Liver (tissue), 9 donors: ENCODE results near the gene PLEKHO2. TPM values are rescaled to one million over a fixed set of nuclear protein-coding genes. Genes with fewer than 3 reads are reported as not detected.
A peak's percentile ranks its signal among the peaks of the same experiment; 100 is the strongest.

Experiments
- DNase-seq: peaks from one replicate; pipeline ENCODE4 v3.0.0-alpha.2; 2017; ENCODE audit warnings: low spot score
- H3K27ac ChIP-seq, 2 donors: one replicate each; pipeline ENCODE4 v1.7.0; 2013; ENCODE audit warnings: inconsistent platforms in 2 of 2, low read length in 2 of 2, control low read depth in 1 of 2, low read depth in 1 of 2, mild to moderate bottlenecking in 1 of 2
- H3K27me3 ChIP-seq, 4 donors: one replicate each; pipeline versions ENCODE4 v1.6.1 to v1.7.0; 2013; ENCODE audit warnings: low read length in 3 of 4, inconsistent platforms in 1 of 4, mild to moderate bottlenecking in 1 of 4, moderate library complexity in 1 of 4; ENCODE audit not compliant: control insufficient read depth in 4 of 4, insufficient read depth in 4 of 4
- H3K36me3 ChIP-seq, 4 donors: one replicate each; pipeline versions ENCODE4 v1.6.1 to v1.7.0; 2013; ENCODE audit warnings: low read length in 3 of 4, mild to moderate bottlenecking in 3 of 4, low read depth in 1 of 4, moderate library complexity in 1 of 4; ENCODE audit not compliant: control insufficient read depth in 4 of 4, insufficient read depth in 3 of 4
- H3K4me1 ChIP-seq, 4 donors: one replicate each; pipeline versions ENCODE4 v1.6.1 to v1.7.0; 2013; ENCODE audit warnings: low read length in 3 of 4, mild to moderate bottlenecking in 3 of 4, moderate library complexity in 1 of 4; ENCODE audit not compliant: control insufficient read depth in 4 of 4, insufficient read depth in 4 of 4
- H3K4me3 ChIP-seq, 3 donors: one replicate each; pipeline versions ENCODE4 v1.6.1 to v1.7.0; 2013; ENCODE audit warnings: low read length in 3 of 3, control low read depth in 1 of 3, low read depth in 1 of 3, mild to moderate bottlenecking in 1 of 3
- H3K9ac ChIP-seq, 2 donors: one replicate each; pipeline ENCODE4 v1.7.0; 2013; ENCODE audit warnings: low read length in 2 of 2, mild to moderate bottlenecking in 2 of 2, moderate library complexity in 2 of 2, control low read depth in 1 of 2, low read depth in 1 of 2
- H3K9me3 ChIP-seq, 4 donors: one replicate each; pipeline versions ENCODE4 v1.6.1 to v1.7.0; 2013; ENCODE audit warnings: low read length in 3 of 4; ENCODE audit not compliant: control insufficient read depth in 4 of 4
- ATF3 ChIP-seq: IDR thresholded peaks from 2 replicates; pipeline ENCODE4 v1.6.1; 2016; ENCODE audit warnings: antibody characterized with exemption
- CTCF ChIP-seq: fragments of 150-350 bp; IDR thresholded peaks from 2 replicates; pipeline ENCODE4 v1.5.1; 2017; ENCODE audit warnings: improper control_type of control experiment, low read depth, low read length; ENCODE audit not compliant: missing input control
- EGR1 ChIP-seq, 2 donors: IDR thresholded peaks; 2 replicates each; pipeline ENCODE4 v1.6.1; 2016 to 2018; ENCODE audit warnings: antibody characterized with exemption in 2 of 2, low read depth in 2 of 2
- FOXA1 ChIP-seq: IDR thresholded peaks from 2 replicates; pipeline ENCODE4 v1.6.1; 2016; ENCODE audit warnings: antibody characterized with exemption
- FOXA2 ChIP-seq: IDR thresholded peaks from 2 replicates; pipeline ENCODE4 v1.6.1; 2016; ENCODE audit warnings: antibody characterized with exemption
- GABPA ChIP-seq, 2 donors: IDR thresholded peaks in 1 of 2; conservative IDR thresholded peaks in 1 of 2; 2 replicates each; pipeline ENCODE4 v1.6.1; 2016; ENCODE audit warnings: antibody characterized with exemption in 2 of 2, mild to moderate bottlenecking in 1 of 2, moderate library complexity in 1 of 2
- HNF4A ChIP-seq, 2 donors: conservative IDR thresholded peaks; 2 replicates each; pipeline ENCODE4 v1.6.1; 2016; ENCODE audit warnings: antibody characterized with exemption in 2 of 2, mild to moderate bottlenecking in 2 of 2
- HNF4G ChIP-seq: IDR thresholded peaks from 2 replicates; pipeline ENCODE4 v1.6.1; 2016; ENCODE audit warnings: antibody characterized with exemption
- JUND ChIP-seq, 2 donors: IDR thresholded peaks; 2 replicates each; pipeline ENCODE4 v1.6.1; 2016; ENCODE audit warnings: antibody characterized with exemption in 2 of 2
- MAX ChIP-seq: IDR thresholded peaks from 2 replicates; pipeline ENCODE4 v1.6.1; 2016; ENCODE audit warnings: antibody characterized with exemption
- NR2F2 ChIP-seq: IDR thresholded peaks from 2 replicates; pipeline ENCODE4 v1.6.1; 2016; ENCODE audit warnings: antibody characterized with exemption
- RAD21 ChIP-seq, 2 donors: IDR thresholded peaks; 2 replicates each; pipeline ENCODE4 v1.6.1; 2016; ENCODE audit warnings: antibody characterized with exemption in 2 of 2, mild to moderate bottlenecking in 2 of 2
- REST ChIP-seq: IDR thresholded peaks from 2 replicates; pipeline ENCODE4 v1.6.1; 2016; ENCODE audit warnings: antibody characterized with exemption, mild to moderate bottlenecking
- RXRA ChIP-seq, 2 donors: IDR thresholded peaks; 2 replicates each; pipeline ENCODE4 v1.6.1; 2017 to 2018; ENCODE audit warnings: antibody characterized with exemption in 2 of 2, mild to moderate bottlenecking in 1 of 2
- SP1 ChIP-seq: IDR thresholded peaks from 2 replicates; pipeline ENCODE4 v1.6.1; 2018; ENCODE audit warnings: antibody characterized with exemption, mild to moderate bottlenecking
- YY1 ChIP-seq: IDR thresholded peaks from 2 replicates; pipeline ENCODE4 v1.6.1; 2016; ENCODE audit warnings: antibody characterized with exemption, mild to moderate bottlenecking
- ZBTB33 ChIP-seq: IDR thresholded peaks from 2 replicates; pipeline ENCODE4 v1.6.1; 2016; ENCODE audit warnings: antibody characterized with exemption
- WGBS: extraction: QIAGEN DNeasy Blood & Tissue Kit; methylation state at CpG from one replicate; pipeline ENCODE4 v1.1.7; 2013; 5-methylcytosine and 5-hydroxymethylcytosine counted together
- polyA plus RNA-seq, 2 donors: library from polyadenylated mRNA; stranded (reverse) in 1 of 2; unstranded in 1 of 2; fragments of 200-250 nt in 1 of 2; fragments of >200 nt in 1 of 2; fragmentation: Nextera tagmentation in 1 of 2; extraction: Ambion mirVana in 1 of 2; gene quantifications; one replicate each; pipeline versions ENCODE4 v1.2.1 to v1.2.3, GENCODE V29; 2013 to 2015
- total RNA-seq, 2 donors: library from RNA; depleted of rRNA; stranded (reverse); fragments of >200 nt; gene quantifications; one replicate each; pipeline ENCODE4 v1.2.3, GENCODE V29; 2014
- donor health status: healthy.
- donor health status: healthy.
- donor health status: healthy.
- donor health status: healthy.
- donor health status: healthy.

Gene PLEKHO2
- total and polyA plus RNA-seq, 4 donors = 2.0 to 11.3 (median 8.5) TPM

DNA sequence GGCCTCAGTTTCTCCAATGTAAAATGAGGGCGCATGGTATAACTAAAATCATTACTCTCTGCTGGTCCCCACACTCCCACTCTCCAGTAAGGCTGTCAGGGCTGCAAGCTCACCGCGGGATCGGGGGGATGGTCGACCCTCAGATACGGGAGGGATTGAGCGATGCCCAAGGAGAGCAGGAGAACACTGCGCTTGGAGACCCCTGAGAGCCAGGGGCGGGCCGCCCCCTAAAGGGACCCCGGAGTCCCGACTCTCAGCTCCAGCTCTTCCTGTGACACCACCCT is 713 bp upstream of the PLEKHO2 start:
- TF ChIP-seq FOXA1 (no peak), MAX (no peak), REST (peak; percentile 2), GABPA (IDR thresholded peaks at IDR 0.05 in 1 of 2, conservative IDR thresholded peaks at IDR 0.05 in 1 of 2) (no peak)
- no peak for DNase-seq
- Histone ChIP-seq H3K27me3 (no peaks in the 10 kb centered on the region), H3K9ac (no peak overlapping the region), H3K27ac (peak overlapping the region; percentile 55 to 83), H3K4me1 (peaks cover 0 to 18% (median 7%) of the 10 kb centered on the region in 4 donors), H3K9me3 (no peaks in the 10 kb centered on the region), H3K4me3 (peak overlapping the region in 2 of 3 donors; percentile 50 to 78), H3K36me3 (no peaks in the 10 kb centered on the region)
- WGBS = 7% methylated on average over 12 of the region's 12 CpGs

DNA sequence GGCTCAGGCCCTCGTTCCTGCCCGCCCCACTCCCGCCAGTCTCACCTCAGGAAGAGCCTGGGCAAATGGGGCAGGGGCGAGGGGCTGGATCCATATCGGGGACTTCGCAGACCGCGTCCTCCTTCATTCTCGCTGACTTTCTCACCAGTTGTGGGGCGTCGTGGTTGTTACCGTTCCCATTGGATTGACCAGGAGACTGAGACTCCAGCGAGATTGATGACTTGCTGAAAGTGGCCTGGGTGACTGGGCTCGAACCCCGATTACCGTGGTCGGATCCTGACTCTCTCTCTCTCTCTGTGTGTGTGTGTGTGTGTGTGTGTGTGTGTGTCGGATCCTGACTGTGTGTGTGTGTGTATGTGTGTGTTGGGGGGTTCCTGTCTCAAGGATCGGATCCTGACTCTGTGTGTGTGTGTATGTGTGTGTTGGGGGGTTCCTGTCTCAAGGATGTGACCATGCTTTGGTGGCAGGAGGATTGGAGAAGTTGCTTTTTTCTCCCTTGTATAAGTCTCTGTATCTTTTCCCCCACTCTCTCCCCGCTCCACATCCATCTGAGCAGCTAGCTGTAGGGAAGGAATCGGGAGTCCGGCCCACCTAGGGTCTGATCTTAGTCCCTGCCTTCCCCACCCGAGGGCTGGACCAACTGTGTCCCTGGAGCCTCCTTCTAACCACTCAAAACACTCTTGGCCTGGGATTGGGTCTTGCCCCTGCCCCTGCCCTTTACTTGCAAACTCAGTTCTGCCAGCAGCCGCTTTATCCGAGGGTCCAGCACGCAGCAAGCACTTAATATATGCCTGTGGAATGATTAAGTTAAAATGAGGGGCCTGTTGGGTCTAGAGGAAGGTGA is 603 bp downstream of the PLEKHO2 start:
- TF ChIP-seq REST (no peak), SP1 (no peak), JUND (IDR thresholded peaks at IDR 0.05) (no peak), CTCF (no peak), EGR1 (IDR thresholded peaks at IDR 0.05; ENCODE audit: low read depth in 2 of 2) (no peak), RAD21 (IDR thresholded peaks at IDR 0.05) (no peak), HNF4A (conservative IDR thresholded peaks at IDR 0.05) (no peak), RXRA (IDR thresholded peaks at IDR 0.05) (no peak), NR2F2 (no peak), YY1 (no peak), ATF3 (no peak), FOXA2 (no peak), ZBTB33 (no peak), HNF4G (no peak), FOXA1 (no peak)
- Histone ChIP-seq H3K4me3 (peak overlapping the region; percentile 59 to 85 (median 78)), H3K9ac (peak overlapping the region; percentile 42), H3K9me3 (no peaks in the 10 kb centered on the region), H3K27ac (peak overlapping the region; percentile 74 to 80), H3K4me1 (peaks cover 0 to 15% (median 8%) of the 10 kb centered on the region in 4 donors), H3K36me3 (no peaks in the 10 kb centered on the region), H3K27me3 (no peaks in the 10 kb centered on the region)
- DNase-seq = no peak
- WGBS = 35% methylated on average over 26 of the region's 26 CpGs
